Immature natural killer cell (primary cell): ENCODE data around the gene DQX1. TPM values are rescaled to one million over a fixed set of nuclear protein-coding genes. Genes with fewer than 3 reads are reported as not detected.
A peak's percentile ranks its signal among the peaks of the same experiment; 100 is the strongest.

Experiments
- DNase-seq, 3 donors: peaks; one replicate each; pipeline ENCODE4 v3.0.0; 2022; ENCODE audit warnings: mixed read lengths in 1 of 3
- H3K27ac Mint-ChIP-seq, 6 donors: one replicate each; pipeline ENCODE4 v1.8.0; 2020; ENCODE audit warnings: mixed read lengths in 6 of 6, mild to moderate bottlenecking in 5 of 6, inconsistent platforms in 4 of 6, moderate library complexity in 3 of 6
- H3K27me3 Mint-ChIP-seq, 3 donors: one replicate each; pipeline ENCODE4 v1.8.0; 2020 to 2021; ENCODE audit warnings: low read depth in 3 of 3, mild to moderate bottlenecking in 3 of 3, mixed read lengths in 3 of 3, moderate library complexity in 3 of 3, inconsistent platforms in 1 of 3
- H3K36me3 Mint-ChIP-seq, 3 donors: one replicate each; pipeline ENCODE4 v1.8.0; 2020; ENCODE audit warnings: mixed read lengths in 3 of 3, inconsistent platforms in 2 of 3, mild to moderate bottlenecking in 2 of 3
- H3K4me1 Mint-ChIP-seq, 2 donors: one replicate each; pipeline ENCODE4 v1.8.0; 2020; ENCODE audit warnings: inconsistent platforms in 2 of 2, mild to moderate bottlenecking in 2 of 2, mixed read lengths in 2 of 2, moderate library complexity in 1 of 2
- H3K4me3 Mint-ChIP-seq, 5 donors: one replicate each; pipeline ENCODE4 v1.8.0; 2020; ENCODE audit warnings: mild to moderate bottlenecking in 5 of 5, mixed read lengths in 5 of 5, inconsistent platforms in 3 of 5, moderate library complexity in 3 of 5
- H3K9me3 Mint-ChIP-seq, 6 donors: one replicate each; pipeline ENCODE4 v1.8.0; 2020; ENCODE audit warnings: mild to moderate bottlenecking in 6 of 6, mixed read lengths in 6 of 6, inconsistent platforms in 4 of 6, moderate library complexity in 3 of 6
- polyA plus RNA-seq, 3 donors: library from polyadenylated mRNA; unstranded; fragments of 300-500 nt; fragmentation: Illumina TruSeq; gene quantifications; one replicate each; pipeline ENCODE4 v1.2.3, GENCODE V29; 2021

DQX1 gene
- polyA plus RNA-seq, 3 donors from 2014 or later, result not detected

DNA sequence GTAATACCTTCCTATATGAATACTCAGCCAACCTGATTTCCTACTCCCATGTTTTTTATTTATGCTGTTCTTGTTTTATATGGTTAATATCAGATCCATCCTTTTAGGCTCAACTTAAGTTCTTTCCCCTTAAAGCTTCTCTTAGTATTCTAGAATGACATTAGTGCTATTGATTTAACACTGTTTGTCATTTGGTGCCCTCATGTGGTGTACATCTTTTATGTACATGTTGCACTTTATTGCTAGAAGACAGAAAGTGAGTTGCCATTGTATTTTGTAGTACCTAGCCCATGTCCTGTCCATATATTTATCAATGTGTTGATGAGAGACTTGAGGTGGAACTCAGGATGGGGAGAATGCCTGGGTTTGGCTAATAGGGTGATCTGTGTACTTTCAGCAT, 6.2 kb upstream of the DQX1 start:
- DNase-seq, result peak; percentile 39 to 41 (median 39)
- Mint-ChIP-seq H3K27me3 (peaks cover 10 to 22% (median 13%) of the 10 kb centered on the region in 3 donors), H3K27ac (peak overlapping the region; percentile 52 to 99 (median 95)), H3K4me3 (peak overlapping the region in 4 of 5 donors; percentile 11 to 57 (median 42)), H3K9me3 (no peaks in the 10 kb centered on the region), H3K4me1 (peaks cover 39 to 41% of the 10 kb centered on the region in 2 donors), H3K36me3 (peaks cover under 1 to 16% (median 5%) of the 10 kb centered on the region in 3 donors)

DNA sequence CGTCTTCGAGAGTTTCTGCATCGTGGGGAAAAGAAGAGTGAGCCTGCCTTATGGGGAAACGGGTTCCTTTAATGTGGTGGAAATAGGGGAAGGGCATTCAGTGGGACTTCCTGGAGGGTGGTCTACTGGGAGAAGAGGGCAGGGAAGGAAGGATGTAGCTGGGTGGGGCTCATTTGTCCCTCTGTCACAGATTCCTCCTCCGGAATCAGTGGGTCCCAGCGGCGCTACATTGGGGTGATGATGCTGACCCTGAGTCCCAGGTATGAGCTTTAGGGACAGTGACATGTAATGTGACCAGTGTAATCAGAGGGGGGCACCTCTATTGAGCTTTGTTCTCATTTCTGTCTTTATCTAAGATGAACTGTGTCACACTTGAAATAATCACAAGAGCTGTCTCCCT, 5.6 kb upstream of the DQX1 start:
- DNase-seq, result no peak
- peak overlapping the region in 3 of 5 donors; percentile 13 to 97 (median 55) for H3K4me3 Mint-ChIP-seq
- peaks cover 41% of the 10 kb centered on the region in 2 donors for H3K4me1 Mint-ChIP-seq
- H3K27ac Mint-ChIP-seq, result peak overlapping the region; percentile 93 to 99 (median 96)
- peaks cover 6 to 20% (median 8%) of the 10 kb centered on the region in 3 donors for H3K36me3 Mint-ChIP-seq
- peaks cover 9 to 22% (median 10%) of the 10 kb centered on the region in 3 donors for H3K27me3 Mint-ChIP-seq
- H3K9me3 Mint-ChIP-seq, result no peaks in the 10 kb centered on the region

DNA sequence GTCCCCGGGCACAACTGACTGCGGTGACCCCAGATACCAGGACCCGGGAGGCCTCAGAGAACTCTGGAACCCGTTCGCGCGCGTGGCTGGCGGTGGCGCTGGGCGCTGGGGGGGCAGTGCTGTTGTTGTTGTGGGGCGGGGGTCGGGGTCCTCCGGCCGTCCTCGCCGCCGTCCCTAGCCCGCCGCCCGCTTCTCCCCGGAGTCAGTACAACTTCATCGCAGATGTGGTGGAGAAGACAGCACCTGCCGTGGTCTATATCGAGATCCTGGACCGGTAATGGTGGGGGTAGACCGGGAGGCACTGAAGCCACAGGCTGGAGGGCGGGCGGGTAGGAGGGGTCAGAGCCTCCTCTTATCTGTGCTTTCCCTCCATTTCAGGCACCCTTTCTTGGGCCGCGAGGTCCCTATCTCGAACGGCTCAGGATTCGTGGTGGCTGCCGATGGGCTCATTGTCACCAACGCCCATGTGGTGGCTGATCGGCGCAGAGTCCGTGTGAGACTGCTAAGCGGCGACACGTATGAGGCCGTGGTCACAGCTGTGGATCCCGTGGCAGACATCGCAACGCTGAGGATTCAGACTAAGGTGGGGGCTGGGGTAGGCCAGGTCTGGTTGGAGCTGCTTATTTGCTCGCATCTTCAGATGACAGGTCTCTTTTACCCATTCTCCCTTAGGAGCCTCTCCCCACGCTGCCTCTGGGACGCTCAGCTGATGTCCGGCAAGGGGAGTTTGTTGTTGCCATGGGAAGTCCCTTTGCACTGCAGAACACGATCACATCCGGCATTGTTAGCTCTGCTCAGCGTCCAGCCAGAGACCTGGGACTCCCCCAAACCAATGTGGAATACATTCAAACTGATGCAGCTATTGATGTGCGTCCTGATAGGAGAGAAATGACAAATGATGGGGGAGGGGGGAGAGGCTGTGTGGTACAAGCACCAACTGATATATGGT, 4.5 kb upstream of the DQX1 start:
- DNase-seq, result peak; percentile 83 to 84 (median 84)
- Mint-ChIP-seq H3K36me3 (peaks cover 12 to 27% (median 16%) of the 10 kb centered on the region in 3 donors), H3K27me3 (peaks cover 9 to 22% (median 10%) of the 10 kb centered on the region in 3 donors), H3K9me3 (no peaks in the 10 kb centered on the region), H3K4me1 (peaks cover 41 to 43% of the 10 kb centered on the region in 2 donors), H3K27ac (peak overlapping the region; percentile 93 to 99 (median 96)), H3K4me3 (peak overlapping the region; percentile 93 to 97 (median 95))

GRCh38 chr2:74529357-74530238, 3.6 kb upstream of the DQX1 start, which contains the start of the genes AUP1 and HTRA2:
Gene AUP1, minus strand, starts transcription at chr2:74529706. Its CDS starts 77 bp downstream, at chr2:74529629.
Gene HTRA2, plus strand, starts transcription at chr2:74529933. Its CDS starts 74 bp downstream, at chr2:74530007.
- H3K4me3 Mint-ChIP-seq, result peak within 1 kb of the TSS; percentile 93 to 97 (median 95)
- peak within 1 kb of the TSS; percentile 93 to 99 (median 96) for H3K27ac Mint-ChIP-seq
- DNase-seq, result peak; percentile 92 to 93 (median 92)
- H3K36me3 Mint-ChIP-seq, result peaks cover 12 to 27% (median 16%) of the 10 kb centered on the region in 3 donors
- peaks cover 9 to 22% (median 10%) of the 10 kb centered on the region in 3 donors for H3K27me3 Mint-ChIP-seq
- H3K4me1 Mint-ChIP-seq, result peaks cover 41 to 43% of the 10 kb centered on the region in 2 donors
- H3K9me3 Mint-ChIP-seq, result no peaks in the 10 kb centered on the region

- Mint-ChIP-seq H3K4me1 (peaks cover 41 to 43% of the 10 kb centered on the region in 2 donors), H3K4me3 (peak overlapping the region; percentile 93 to 97 (median 95)), H3K36me3 (peaks cover 12 to 24% (median 16%) of the 10 kb centered on the region in 3 donors), H3K9me3 (no peaks in the 10 kb centered on the region), H3K27me3 (peaks cover 9 to 23% (median 10%) of the 10 kb centered on the region in 3 donors), H3K27ac (peak overlapping the region; percentile 93 to 99 (median 96))
- no peak for DNase-seq
These were observed 2.7 kb upstream of the DQX1 start for GRCh38 chr2:74528600-74529356.

DNA sequence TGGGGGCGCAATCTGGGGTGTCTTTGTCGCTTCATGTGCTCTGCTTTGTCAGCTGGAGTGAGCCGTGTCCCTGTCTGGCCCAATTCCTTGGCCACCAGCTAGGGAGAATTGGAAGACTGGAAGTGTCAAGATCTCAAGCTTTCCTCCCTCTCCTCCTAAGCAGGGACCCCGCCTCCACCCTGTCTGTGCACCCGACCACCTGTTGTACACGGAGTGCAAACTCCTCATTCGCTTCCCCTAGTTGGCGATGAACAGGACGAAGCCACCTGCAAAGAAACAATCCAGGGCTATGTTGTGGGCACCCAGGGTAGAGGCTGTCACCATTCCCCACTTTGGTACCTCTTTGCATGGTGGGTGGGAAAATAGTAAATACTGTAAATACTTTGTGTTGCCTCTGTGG, 1.7 kb upstream of the DQX1 start:
- peak overlapping the region; percentile 61 to 96 (median 94) for H3K27ac Mint-ChIP-seq
- H3K4me3 Mint-ChIP-seq, result peak overlapping the region; percentile 93 to 97 (median 95)
- no peak for DNase-seq
- H3K9me3 Mint-ChIP-seq, result no peaks in the 10 kb centered on the region
- peaks cover 9 to 26% (median 10%) of the 10 kb centered on the region in 3 donors for H3K27me3 Mint-ChIP-seq
- peaks cover 41 to 43% of the 10 kb centered on the region in 2 donors for H3K4me1 Mint-ChIP-seq
- peaks cover 12 to 24% (median 16%) of the 10 kb centered on the region in 3 donors for H3K36me3 Mint-ChIP-seq

DNA sequence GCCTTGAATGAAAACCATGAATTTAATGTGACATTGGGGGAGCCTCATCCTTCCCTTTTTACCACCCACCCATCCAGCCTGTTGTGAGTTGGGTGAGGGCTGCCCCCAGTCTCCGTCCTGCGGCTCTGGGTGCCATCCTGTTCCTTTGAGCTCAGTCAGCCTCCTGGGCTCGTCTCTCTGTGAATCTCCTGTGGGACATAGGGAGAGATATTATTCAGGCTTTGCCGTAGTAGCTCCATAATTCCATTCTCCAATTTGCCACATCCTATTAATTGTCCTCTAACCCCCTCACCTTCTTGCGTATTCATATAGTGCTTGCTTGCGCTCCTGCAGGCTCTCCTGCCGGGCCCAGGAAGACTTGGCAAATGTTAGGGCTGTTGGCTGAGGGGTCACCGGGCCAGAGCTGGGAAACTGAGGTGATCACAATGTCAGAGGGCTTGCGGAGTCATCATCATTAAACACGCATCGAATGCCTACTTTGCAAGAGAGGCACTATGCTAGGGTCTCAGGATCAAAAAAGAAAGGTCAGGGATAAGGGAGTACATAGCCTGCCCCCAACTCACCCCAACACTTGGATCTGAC, 709 bp upstream of the DQX1 start:
- Mint-ChIP-seq H3K27ac (peak overlapping the region in 3 of 6 donors; percentile 8 to 49 (median 28)), H3K4me3 (peak overlapping the region; percentile 10 to 40 (median 34)), H3K27me3 (peaks cover 9 to 26% (median 10%) of the 10 kb centered on the region in 3 donors), H3K4me1 (peaks cover 34 to 39% of the 10 kb centered on the region in 2 donors), H3K9me3 (no peaks in the 10 kb centered on the region), H3K36me3 (peaks cover 12 to 19% (median 14%) of the 10 kb centered on the region in 3 donors)
- DNase-seq, result no peak

DNA sequence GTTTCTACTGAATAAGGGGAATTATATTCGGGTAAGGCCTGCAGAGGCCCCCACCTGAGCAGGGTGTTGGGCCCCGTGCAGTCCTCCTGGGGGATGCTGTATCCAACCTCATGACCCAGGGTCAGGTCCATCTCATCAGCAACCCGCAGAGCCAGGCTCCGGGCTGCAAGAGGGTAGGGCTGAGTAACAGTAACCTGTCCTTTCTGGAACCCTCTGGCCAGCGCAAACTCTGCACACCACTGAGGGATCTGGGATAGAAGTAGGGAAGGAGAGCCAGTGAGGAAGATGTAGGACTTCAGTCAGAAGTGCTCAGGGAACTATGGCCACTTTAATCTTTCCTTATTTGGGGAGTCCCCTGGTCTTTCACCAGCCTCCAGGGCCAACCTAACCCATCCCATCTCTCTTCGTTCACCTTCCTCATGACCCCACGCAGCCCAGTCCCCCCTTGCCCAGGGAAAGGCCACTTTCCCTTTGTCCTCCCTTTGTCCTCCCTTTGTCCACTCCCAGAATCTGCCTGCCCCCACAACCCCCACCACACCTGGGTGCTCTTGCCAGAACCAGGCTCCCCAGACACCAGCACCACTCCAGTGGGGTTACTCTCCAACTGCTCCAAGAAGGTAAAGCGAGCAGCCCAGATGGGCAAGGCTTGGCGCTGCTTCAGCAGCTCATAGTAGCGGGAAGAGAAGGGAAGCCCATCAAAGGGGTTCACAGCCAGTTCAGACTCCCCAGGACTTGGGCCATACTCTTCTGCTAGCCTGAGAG, 895 bp downstream of the DQX1 start:
- Mint-ChIP-seq H3K36me3 (peaks cover 12 to 19% (median 19%) of the 10 kb centered on the region in 3 donors), H3K9me3 (no peaks in the 10 kb centered on the region), H3K4me1 (peaks cover 19 to 25% of the 10 kb centered on the region in 2 donors), H3K27ac (no peak overlapping the region), H3K4me3 (no peak overlapping the region), H3K27me3 (peaks cover 5 to 19% (median 11%) of the 10 kb centered on the region in 3 donors)
- DNase-seq, result no peak

- H3K36me3 Mint-ChIP-seq, result peaks cover 12 to 21% (median 19%) of the 10 kb centered on the region in 3 donors
- H3K27ac Mint-ChIP-seq, result no peak overlapping the region
- H3K4me3 Mint-ChIP-seq, result no peak overlapping the region
- DNase-seq, result no peak
- no peaks in the 10 kb centered on the region for H3K9me3 Mint-ChIP-seq
- peaks cover 4 to 15% (median 8%) of the 10 kb centered on the region in 3 donors for H3K27me3 Mint-ChIP-seq
- H3K4me1 Mint-ChIP-seq, result peaks cover 17 to 20% of the 10 kb centered on the region in 2 donors
These were observed 2.0 kb downstream of the DQX1 start for GRCh38 chr2:74524005-74524404.

- Mint-ChIP-seq H3K27ac (no peak overlapping the region), H3K9me3 (no peaks in the 10 kb centered on the region), H3K36me3 (peaks cover 12 to 21% (median 14%) of the 10 kb centered on the region in 3 donors), H3K4me1 (peaks cover 2 to 7% of the 10 kb centered on the region in 2 donors), H3K27me3 (peaks cover 12 to 14% (median 14%) of the 10 kb centered on the region in 3 donors), H3K4me3 (no peak overlapping the region)
- DNase-seq, result no peak
These were observed 3.5 kb downstream of the DQX1 start for GRCh38 chr2:74522516-74522915.

DNA sequence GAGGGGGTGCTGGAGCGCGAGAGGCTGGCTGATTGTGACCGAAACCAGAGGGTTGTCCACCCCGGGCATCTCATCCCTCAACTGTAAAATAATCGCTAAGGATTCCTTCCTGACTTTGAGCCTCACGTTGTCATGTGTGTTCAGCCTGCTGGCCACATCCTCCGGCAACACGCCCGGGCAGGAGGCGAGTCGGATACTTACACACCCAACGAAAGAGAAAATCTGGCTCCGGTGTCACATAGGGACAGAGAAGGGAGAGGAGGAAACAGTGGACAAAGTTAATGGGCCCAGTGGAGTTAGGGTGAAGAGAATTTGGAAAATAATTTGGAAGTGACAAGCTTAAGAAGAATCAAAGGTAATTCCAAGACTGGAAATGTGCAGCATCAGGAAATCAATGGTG, 9.4 kb downstream of the DQX1 start:
- Mint-ChIP-seq H3K36me3 (peaks cover 0 to 6% (median 0%) of the 10 kb centered on the region in 3 donors), H3K4me1 (peaks cover 16 to 19% of the 10 kb centered on the region in 2 donors), H3K4me3 (peak overlapping the region; percentile 71 to 84 (median 73)), H3K27ac (no peak overlapping the region), H3K27me3 (peaks cover 37 to 39% (median 38%) of the 10 kb centered on the region in 3 donors), H3K9me3 (peaks cover 0 to 4% (median 0%) of the 10 kb centered on the region in 6 donors)
- DNase-seq, result no peak
